HG03457 (cell line): Measurements from ENCODE around the gene CLCN6.

Experiments used
- ATAC-seq: cut with Tn5 transposase; IDR thresholded peaks from one replicate; pipeline ENCODE4 v1.9.1; 2021; ENCODE audit warnings: moderate number of reproducible peaks; ENCODE audit not compliant: unreplicated experiment

CLCN6 gene

DNA sequence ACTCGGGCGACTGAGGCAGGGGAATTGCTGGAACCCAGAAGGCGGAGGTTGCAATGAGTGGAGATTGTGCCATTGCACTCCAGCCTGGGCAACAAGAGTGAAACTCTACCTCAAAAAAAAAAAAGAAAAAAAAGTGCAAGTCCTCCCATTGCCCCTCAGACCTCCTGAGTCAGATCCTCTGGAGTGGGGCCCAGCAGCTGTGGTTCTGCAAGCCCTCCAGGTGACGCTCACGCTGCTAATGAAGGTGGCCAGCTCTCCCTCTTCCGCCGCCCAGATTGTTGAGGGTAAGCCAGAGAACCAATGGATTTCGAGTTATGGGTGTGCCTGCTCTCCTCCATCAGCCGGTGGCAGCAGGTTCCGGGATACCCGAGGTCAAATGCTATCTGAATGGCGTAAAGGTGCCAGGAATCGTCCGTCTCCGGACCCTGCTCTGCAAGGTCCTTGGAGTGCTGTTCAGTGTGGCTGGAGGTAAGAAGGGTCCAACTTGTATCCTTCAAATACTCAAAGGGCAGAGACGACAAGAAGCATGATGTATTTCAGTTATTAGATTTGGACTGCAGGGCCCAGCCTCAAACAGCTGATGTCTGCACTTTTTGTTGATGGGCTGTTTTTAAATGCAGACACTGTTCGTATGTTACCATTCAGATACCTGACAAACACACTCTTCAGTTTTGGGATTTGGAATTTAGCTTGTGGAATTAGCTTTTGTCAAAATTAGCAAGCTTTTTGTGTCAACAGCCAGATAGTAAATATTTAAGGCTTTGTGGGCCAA is 17.6 kb downstream of the CLCN6 start:
- ATAC-seq, result no peak

DNA sequence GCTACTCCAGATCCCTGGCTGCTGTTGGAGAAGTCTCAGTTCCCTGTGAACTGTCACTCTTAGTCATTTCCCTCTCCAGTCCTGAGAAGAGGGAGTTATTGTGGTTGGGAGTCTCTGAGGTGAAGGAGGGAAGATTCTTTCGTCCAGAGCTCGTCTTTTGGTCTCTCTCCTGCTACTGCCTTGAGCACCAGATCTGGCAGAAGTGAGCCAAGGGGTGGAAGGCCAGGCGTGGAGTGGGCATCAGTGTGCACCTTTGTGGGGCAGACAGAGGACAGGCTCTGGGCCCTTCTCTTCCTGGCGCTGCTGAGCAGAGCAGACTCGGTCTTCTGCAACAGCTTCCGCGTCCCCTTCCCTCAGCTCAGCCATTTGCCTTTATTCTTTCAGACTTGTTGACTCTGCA is 19.1 kb downstream of the CLCN6 start:
- no peak for ATAC-seq

DNA sequence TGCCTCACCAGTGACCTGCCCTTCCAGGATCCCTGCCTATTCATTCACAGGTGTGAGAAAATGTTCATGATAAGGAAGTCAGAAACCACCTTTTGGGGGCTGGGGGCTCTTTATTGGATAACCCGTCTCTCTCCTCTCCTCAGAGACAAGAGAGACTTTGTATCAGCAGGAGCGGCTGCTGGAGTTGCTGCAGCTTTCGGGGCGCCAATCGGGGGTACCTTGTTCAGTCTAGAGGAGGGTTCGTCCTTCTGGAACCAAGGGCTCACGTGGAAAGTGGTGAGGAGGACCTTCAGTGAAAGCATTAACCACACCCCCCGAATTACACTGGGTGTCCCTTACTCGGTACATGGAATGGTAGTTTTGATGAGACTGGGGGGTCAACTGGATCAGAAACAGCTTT is 21.0 kb downstream of the CLCN6 start:
- no peak for ATAC-seq

DNA sequence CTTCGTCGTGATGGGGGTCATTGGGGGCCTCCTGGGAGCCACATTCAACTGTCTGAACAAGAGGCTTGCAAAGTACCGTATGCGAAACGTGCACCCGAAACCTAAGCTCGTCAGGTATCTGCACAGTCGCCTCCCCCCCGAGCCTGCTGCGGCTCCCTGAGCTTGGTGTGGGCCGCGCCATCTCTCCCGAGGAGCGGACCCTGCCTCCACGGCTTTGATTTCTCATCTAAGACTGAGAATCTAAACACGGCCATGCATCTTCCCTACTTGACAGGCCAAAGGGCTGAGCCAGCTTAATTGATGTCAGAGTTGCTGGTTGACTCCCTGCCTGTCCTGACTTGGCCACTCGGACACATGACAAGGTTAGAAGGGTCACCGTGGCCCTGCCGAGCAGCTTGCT is 22.5 kb downstream of the CLCN6 start:
- ATAC-seq, result no peak

DNA sequence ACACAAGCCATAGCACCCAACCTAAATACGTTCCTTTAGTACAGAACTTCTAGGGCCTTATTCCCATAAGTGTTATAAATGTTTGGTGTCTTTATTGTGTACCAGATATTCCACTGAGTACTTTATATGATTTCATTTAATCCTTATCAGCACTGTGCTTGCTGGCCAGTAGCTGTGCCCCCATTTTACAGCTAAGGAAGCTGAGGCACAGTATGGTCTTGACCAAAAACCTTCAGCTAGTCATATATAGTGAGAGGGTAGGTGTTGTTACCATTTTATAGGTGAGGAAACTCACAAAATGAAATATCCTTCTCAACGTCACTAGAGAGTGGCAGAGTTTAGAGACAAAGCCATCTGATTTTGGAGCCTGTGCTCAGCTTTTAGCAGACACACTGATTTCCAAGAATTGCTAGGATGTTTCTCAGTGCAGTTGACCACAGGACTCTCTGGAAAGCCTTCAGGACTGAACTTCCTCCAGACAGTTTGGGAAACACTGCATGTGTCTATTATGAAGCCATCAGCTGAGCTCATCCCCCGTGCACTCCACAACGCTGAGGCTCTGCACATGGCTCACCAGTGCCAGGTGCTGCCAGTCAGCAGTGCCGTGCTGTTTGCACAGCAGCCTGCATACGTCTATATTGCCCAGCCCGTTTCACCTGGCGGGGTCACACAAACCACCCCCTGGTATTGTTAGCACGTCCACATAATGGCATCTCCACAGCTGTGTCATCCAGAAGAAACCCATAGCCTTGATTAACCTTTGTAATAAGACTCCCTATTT is 26.1 kb downstream of the CLCN6 start:
- ATAC-seq, result no peak

DNA sequence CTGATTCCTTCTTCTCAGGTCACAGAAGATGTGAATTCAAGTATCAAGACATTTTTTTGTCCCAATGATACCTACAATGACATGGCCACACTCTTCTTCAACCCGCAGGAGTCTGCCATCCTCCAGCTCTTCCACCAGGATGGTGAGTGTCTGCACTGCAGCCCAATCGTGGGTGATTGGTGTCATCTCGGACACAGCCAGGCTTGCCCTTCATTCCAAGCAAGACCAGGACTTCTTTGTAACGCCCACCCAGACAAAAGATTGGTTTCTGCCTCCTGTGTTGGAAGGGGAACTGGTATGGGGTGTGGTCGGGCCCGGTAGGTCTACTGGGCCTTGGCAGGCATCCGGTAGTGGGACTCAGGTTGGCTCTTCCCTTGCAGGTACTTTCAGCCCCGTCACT is 27.5 kb downstream of the CLCN6 start:
- no peak for ATAC-seq

DNA sequence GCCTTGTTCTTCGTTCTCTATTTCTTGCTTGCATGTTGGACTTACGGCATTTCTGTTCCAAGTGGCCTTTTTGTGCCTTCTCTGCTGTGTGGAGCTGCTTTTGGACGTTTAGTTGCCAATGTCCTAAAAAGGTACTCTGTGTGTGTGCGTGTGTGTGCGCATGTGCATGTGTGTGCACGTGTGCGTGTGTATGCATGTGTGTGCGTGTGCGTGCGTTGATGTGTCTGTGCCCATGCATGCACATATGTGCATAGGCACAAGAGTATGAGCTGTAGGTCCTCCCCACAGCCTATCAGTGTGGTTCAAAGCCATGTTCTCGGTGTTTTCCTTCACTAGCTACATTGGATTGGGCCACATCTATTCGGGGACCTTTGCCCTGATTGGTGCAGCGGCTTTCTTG is 27.9 kb downstream of the CLCN6 start:
- ATAC-seq, result no peak

DNA sequence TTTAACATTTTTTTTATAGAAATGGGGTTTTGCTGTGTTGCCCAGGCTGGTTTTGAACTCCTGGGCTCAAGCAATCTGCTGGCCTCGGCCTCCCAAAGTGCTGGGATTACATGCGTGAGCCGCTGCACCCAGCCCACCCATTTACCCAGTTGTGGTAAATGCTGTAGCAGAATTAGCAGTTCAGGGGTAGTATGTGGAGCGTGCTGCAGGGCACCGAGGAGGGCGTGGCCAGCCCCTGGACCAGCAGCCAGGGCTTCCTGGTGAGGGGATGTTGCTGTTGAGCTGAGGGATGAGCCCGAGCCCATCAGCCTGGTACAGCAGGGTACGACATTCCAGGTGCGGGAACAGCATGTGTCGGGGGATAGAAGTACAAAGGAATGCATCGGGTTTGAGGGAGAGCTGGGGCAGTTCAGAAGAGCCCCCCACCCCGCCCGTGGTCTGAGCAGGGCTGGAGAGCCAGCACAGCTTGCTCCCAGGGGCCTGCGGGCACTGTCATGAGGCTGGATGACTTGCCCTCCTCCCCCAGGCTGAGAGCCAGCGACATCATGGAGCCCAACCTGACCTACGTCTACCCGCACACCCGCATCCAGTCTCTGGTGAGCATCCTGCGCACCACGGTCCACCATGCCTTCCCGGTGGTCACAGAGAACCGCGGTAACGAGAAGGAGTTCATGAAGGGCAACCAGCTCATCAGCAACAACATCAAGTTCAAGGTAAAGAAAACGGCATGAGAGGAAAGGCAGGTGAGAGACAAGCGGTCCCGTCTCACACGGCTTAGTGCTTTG is 29.6 kb downstream of the CLCN6 start:
- no peak for ATAC-seq

DNA sequence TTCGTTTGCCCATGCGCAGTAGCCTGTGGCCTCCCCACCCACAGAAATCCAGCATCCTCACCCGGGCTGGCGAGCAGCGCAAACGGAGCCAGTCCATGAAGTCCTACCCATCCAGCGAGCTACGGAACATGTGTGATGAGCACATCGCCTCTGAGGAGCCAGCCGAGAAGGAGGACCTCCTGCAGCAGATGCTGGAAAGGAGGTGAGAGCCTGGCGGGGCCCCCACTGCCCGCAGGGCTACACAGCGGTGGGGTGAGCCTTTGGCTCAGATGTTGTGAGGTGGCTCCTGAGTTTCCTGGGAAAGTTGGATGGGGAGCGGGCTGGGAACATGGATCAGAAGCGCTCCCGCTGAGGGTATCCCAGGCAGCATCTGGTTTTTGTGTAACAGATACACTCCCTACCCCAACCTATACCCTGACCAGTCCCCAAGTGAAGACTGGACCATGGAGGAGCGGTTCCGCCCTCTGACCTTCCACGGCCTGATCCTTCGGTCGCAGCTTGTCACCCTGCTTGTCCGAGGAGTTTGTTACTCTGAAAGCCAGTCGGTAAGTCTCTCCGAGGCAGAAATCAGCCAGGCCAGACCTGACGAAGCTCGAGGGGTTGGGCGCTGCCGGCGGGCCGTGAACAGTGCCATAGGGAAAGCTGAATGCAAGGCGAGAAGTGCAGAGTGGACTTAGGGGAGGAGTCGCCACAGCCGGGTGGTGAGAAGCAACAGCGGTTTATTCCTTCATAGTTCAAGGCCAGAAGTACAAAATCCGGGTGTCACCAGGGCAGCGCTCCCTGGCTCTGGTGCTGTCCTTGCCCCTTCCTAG is 31.2 kb downstream of the CLCN6 start:
- ATAC-seq, result no peak

DNA sequence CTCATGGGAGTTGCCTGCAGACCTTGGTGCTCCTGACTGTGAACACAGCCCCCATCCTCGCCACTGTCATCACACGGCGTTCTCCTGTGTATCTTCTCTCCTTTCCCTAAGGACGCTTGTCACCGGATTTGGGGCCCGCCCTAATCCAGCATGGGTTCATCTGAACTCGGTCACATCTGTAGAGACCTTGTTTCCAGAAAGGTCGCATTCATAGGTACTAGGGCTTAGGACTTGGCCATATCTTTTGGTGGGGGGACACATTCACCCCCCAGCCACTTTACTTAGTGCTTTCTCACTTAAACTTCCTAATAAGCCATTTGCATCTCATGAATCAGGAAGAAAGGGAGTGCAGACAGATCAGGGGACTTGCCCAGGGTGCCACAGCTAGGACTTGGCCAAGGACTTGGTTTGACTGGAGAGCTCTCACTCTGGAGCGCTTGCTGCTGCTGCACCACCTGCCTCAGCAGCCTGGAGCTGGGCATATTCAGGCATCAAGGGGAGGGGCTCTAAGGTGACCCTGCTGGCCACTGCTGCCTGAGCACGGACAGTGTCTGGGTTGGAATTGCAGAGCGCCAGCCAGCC is 31.9 kb downstream of the CLCN6 start:
- no peak for ATAC-seq

DNA sequence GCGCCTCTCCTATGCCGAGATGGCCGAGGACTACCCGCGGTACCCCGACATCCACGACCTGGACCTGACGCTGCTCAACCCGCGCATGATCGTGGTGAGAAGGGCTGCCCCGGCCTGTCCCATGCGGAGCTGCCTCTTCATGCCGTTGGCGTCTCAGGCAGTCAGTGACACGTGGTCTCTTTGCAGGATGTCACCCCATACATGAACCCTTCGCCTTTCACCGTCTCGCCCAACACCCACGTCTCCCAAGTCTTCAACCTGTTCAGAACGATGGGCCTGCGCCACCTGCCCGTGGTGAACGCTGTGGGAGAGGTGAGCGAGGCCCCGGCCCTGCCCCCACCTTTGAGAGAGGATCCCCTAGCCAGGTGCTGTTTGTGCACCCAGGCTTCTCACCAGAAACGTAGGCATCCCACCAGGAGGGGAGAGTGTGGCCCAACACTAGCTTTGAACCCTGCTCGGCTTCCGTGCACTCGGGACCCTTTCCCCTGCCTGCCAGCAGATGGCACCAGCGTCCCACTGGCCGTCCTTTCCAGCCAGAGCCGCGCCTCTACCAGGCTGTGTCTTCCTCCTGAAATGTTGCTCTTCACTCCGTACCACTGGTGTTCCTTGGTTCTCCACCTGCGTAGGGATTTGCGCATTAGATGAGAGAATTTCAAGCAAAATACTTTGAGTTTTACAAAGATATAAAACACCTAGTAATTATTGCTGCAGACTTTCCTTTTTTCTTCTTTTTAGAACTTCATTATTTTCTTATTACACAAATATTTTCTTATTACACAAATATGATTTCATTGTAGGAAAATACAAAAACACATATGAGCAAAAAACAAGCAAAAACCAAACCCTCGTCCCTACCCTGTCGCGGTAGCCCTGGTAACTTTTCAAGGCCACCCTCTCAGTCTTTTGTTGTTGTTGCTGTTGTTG is 32.6 kb downstream of the CLCN6 start:
- ATAC-seq, result no peak

DNA sequence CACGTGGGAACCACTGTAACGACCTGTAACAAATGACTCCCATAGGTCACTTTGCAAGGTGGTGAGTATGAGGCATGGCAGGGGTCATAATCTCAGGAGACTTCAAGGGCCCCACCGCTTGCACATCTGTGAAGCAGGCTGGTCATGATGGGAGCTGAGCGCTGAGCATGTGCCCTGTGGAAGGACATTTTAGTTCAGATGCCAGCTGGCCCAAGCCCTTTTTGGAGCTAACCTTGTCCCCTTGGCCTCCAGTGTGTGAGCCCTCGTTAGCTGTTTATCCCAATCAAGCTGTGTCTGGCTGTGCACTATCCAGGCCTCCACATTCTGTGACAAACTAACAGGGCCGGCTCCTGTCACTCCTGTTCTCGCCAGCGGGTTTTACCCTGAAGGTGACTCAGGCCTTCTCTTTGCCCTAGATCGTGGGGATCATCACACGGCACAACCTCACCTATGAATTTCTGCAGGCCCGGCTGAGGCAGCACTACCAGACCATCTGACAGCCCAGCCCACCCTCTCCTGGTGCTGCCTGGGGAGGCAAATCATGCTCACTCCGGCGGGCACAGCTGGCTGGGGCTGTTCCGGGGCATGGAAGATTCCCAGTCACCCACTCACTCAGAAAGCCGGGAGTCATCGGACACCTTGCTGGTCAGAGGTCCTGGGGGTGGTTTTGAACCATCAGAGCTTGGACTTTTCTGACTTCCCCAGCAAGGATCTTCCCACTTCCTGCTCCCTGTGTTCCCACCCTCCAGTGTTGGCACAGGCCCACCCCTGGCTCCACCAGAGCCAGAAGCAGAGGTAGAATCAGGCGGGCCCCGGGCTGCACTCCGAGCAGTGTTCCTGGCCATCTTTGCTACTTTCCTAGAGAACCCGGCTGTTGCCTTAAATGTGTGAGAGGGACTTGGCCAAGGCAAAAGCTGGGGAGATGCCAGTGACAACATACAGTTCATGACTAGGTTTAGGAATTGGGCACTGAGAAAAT is 34.0 kb downstream of the CLCN6 start:
- no peak for ATAC-seq

DNA sequence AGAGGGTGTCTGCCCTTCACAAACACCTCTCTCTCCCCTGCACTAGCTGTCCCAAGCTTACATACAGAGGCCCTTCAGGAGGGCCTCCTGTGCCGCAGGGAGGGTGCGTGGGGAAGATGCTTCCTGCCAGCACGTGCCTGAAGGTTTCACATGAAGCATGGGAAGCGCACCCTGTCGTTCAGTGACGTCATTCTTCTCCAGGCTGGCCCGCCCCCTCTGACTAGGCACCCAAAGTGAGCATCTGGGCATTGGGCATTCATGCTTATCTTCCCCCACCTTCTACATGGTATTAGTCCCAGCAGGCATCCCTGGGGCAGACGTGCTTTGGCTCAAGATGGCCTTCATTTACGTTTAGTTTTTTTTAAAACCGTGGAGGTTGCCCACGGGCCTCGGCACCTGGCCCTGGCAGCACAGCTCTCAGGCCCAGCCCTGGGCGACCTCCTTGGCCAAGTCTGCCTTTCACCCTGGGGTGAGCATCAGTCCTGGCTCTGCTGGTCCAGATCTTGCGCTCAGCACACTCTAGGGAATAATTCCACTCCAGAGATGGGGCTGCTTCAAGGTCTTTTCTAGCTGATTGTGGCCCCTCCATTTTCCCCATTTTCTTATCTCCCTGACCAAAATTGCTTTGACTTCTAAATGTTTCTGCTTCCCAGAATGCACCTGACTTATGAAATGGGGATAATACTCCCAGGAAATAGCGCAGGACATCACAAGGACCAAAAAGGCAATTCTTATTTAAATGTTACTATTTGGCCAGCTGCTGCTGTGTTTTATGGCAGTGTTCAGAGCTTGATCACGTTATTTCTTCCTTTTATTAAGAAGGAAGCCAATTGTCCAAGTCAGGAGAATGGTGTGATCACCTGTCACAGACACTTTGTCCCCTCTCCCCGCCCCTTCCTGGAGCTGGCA is 35.5 kb downstream of the CLCN6 start:
- ATAC-seq, result no peak

DNA sequence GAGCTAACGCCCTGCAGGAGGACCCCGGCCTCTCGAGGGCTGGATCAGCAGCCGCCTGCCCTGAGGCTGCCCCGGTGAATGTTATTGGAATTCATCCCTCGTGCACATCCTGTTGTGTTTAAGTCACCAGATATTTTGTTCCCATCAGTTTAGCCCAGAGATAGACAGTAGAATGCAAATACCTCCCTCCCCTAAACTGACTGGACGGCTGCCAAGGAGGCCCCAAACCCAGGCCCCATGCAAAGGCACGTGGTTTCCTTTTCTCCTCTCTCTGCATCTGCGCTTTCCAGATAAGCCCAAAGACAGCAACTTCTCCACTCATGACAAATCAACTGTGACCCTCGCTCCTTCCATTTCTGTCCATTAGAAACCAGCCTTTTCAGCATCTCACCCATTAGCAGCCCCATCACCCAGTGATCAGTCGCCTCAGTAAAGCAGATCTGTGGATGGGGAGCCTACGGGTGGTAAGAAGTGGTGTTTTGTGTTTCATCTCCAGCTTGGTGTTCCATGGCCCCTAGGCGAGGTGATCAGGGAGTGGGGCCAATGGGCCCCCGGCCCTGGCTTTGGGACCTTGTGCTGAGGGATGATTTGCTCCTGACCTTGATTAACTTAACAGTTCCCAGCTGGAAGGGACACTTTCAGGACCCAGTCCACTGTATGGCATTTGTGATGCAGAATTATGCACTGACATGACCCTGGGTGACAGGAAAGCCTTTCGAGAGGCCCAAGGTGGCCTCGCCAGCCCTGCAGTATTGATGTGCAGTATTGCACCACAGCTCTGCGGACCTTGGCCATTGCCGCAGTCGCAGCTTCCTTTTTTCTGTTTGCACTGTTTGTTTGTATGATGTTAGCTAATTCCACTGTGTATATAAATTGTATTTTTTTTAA is 36.4 kb downstream of the CLCN6 start:
- no peak for ATAC-seq

DNA sequence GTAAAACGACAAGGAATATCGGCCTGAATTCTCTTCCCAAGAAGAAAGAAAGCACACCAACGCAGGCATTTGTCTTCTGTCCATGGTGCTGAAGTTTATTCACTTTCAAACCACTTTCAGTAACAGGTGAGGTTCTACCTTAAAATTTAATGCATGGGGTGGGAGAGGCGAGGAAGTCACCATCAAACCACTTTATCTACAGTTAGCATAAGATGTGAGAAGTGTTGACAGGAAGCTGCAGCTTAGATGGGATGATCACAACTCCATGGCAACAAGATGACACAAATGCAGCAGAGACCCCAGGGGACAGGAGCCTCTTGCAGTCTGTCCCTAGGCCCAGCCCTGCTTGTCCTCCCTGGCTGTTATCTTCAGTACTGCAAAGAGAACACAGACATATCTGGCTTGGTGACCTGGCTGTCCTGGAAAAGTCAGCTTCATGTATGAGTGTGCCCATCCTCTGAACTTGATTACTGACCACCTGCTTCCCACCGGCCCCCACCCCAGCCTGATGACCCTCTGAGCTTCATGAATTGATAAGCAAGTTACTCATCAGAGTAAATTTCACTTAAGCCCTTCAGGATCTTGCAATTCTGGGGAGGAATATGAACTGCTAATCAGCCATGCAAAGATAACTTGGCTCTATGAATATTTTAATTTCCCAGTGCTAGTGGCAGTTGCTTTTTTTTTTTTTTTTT is 39.8 kb downstream of the CLCN6 start:
- no peak for ATAC-seq
